Amygdala (tissue), 56 donors: ENCODE results near the gene RAPGEF4.

Source experiments
- DNase-seq, 56 donors: peaks; one replicate each; lab custom pipeline; 2025; lab: John Stamatoyannopoulos, UW

The RAPGEF4 gene

DNA sequence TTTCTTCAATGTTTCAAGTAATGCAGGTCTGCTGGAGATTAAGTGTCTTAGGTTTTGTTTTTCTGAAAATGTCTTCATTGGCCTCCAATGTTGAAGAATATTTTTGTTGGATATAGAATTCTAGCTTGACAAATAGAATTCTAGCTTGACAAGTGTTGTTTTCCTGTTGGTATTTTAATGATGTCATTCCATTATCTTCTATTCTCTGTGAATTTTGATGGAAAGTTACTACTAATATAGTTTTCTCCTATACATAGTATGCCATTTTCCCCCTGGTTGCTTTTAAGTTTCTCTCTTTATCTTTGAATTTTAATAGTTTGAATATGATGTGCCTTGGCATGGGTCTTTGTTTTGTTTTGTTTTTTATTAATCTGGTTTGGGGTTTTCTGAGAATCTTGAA is 119.9 kb downstream of the RAPGEF4 start:
- no peak for DNase-seq

GRCh38 chr2:172856606-172857005 is 121.0 kb downstream of the RAPGEF4 start:
- DNase-seq, result no peak

- no peak for DNase-seq
Observed at GRCh38 chr2:172858473-172858745, 122.8 kb downstream of the RAPGEF4 start.

- DNase-seq, result peak in 12 of 56 donors; percentile 10 to 59 (median 23)
Observed at GRCh38 chr2:172859581-172860335, 124.1 kb downstream of the RAPGEF4 start.

DNA sequence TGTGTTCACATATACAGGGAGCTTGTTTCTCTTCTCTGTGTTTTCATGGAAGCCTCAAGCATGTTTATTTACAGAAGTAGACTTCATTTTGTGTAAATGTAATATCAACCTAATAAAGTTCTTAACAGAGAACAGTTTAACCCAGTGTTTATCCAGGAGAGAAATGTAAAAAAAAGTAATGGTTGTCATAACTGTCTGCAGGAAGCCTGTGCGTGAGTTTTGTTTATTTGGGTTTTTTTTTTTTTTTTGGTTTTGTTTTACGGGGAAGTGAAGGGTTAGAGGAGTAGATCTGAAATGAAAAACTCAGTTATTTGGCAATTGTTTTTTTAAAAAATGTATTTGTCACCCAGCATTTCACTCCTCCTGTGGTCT is 124.7 kb downstream of the RAPGEF4 start:
- no peak for DNase-seq

GRCh38 chr2:172861098-172861497 is 125.5 kb downstream of the RAPGEF4 start:
- no peak for DNase-seq

DNA sequence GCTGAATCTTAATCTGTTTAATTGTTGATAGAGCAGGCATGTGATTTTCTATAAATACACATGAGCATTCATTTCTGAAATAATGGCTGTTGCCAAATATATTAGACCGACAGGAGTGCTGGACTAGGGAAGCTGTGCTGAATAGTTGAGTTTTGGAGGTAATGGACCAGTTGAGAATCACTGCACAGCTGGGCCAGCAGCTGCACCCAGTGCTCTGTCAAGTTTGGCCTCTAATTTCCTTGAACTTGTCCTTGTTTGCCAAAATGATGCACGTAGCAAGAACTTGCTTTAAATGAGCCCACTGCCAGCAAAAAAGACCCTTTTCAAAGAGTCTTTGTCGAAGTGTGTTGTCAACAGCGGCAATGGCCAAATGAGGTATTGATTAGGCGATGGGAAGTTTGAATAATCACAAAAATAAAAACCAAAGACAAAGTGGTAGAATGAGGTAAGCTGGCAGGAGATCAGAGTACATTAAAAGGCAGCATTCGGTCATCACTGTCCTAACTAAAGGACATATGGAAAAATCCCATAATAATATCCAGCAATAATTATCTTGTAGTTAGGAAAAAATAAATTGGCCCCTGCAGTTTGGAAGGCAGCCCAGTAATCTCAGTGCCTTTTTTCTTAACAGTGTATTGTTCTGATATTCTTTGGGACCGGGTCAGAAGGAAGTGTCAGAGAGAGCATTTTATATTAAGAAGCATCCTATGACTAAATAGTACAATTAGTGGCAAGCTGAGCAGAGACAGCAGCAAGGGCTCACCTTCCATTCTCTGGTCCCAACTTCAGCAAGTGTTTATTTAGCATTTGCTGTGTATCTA is 126.2 kb downstream of the RAPGEF4 start:
- DNase-seq, result no peak

DNA sequence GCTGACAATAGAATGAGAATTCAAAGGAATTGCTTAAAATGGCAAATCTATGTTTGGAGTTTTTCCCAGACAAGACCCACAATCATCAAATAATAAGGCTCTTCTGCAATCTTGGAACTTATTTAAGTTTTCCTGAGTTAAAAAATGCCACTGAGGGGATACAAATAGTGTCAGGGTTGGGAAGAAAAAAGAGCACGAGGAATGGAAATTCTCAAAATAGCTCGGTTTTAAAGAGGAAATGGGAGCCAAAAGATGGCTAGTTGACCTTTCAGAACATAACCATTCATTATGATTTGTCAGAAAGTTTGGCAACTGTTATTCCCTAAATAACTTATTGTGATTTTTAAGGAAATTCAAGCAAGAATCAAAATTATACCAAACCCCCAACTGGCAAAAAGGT is 127.7 kb downstream of the RAPGEF4 start:
- DNase-seq, result no peak

- peak in 19 of 56 donors; percentile 1 to 65 (median 17) for DNase-seq
Observed at GRCh38 chr2:172864182-172864581, 128.5 kb downstream of the RAPGEF4 start.

DNA sequence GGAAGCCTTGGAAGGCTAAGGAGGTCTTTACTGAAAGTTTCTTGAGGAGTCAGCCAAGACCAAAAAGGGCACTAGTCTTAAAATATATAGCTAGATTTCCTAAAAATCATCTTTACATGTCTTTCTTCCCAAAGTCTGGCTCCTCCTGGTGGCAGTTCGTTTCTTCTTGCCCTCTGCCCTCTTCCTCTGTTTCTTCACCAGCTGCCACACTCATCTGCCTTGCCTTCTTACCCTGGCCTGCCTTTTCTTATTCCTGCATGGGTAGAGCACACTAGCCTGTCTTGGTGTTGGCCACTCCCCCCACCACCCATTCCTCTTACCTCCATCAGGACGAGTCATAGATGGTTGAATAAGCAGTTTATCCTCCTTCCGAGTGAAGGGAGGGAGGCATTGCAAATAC is 129.8 kb downstream of the RAPGEF4 start:
- DNase-seq, result no peak

GRCh38 chr2:172869861-172870260 is 134.2 kb downstream of the RAPGEF4 start:
- DNase-seq, result no peak

DNA sequence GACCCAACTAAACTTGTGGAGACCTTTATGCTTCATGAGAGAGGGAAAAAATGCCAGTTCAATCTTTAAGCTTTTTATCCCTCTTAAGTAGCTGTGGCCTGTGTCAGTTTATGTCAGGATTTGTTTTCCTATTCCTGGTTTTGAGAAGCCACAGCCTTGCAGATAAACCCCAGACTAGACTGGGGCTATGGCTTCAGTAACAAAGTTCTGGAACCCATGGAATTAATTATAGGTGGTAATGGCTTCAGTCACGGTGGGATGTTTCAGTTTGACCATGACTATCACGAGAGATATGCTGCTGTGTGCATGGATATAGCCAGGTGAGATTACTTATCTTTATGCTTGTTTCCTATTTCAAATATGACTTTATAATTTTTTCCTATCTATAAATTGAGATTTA is 134.8 kb downstream of the RAPGEF4 start:
- no peak for DNase-seq

DNA sequence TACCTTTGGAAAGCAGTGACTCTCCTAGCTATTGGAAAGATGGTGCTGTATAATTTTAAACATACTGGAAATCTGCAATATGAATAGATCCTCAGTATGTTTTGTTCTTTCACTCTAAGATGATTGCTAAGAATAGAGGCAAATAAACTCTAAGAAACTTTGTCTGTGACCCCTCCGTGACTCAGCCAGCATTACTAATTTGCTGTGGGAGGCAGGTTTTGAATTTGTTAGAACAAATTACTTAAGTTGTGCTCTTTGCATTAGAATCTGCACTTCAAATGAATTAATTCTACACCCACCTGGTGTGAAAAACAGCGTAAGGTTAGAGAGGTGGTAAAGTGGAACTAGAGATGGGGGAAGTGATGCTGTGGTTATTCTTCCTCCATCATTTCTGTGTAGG is 142.2 kb downstream of the RAPGEF4 start:
- DNase-seq, result peak in 4 of 56 donors; percentile 16 to 39 (median 22)

DNA sequence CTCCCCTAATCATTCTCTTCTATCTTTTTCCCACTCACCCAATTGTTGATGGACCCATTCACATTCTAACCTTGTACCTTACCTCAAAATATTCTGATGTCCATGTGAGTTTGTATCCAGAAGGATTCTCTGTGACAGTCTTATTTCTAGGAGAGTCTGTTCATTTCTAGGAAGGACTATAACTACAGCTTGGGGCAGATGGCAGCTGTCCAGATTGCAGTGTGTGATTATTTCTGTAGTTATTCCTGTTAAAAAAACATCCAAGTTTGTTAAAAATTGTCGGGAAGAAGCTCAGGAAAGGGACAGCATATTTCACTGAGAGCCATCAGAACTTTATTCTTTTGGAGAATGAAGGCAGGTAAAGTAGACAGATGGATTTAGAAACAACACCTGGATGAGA is 142.6 kb downstream of the RAPGEF4 start:
- DNase-seq, result peak in 4 of 56 donors; percentile 4 to 44 (median 18)

DNA sequence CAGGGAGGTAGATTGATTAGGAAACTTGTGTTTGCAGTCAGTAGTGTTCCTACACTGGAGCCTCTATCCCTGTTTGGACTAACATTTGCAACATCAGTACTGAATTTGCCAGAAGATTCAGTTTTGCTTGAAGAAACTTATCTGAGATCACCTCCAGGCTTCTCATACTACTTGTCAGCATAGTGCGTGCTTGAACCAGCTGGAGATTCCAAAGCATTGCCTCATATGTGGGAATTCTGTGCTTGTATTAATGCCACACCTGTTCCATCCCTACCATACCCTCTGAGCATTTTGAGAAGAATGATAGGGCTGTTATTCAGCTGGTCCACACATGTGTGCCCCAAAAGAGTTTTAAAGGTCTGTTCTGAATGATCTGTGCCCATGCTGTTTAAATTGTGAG is 148.7 kb downstream of the RAPGEF4 start:
- no peak for DNase-seq

DNA sequence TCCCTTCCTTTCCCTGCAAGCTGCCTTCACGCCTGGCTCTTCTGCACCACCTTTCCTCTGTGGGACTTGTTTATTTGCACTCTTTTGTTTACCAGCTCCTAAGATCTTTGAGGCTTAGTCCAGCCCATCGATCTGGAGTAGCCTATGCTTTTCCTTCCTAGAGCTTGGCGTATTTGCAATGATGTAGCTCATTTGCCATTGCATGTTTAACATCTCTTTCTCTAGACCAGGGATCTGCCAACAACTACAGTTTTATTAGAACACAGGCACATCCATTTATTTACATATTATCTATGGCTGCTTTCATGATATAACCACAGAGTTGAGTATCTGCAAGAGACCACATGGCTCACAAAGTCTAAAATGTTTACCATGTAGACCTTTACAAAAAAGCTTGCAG is 150.4 kb downstream of the RAPGEF4 start:
- no peak for DNase-seq

DNA sequence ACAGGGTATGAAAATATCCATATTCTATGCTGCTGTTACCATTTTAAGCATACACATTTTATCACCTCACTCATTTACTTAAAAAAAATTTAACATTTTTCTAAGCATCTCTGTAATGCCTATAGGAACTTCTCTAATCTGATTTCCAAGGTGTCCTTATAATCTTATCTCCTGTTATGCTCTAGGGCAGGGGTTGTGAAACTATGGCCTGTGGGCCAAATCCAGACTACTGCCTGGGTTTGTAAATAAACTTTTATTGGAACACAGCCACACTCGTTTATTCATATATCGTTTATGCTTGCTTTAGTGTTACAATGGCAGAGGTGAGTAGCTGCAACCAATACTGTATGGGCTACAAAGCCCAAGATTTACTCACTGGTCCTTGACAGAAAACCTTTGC is 151.6 kb downstream of the RAPGEF4 start:
- no peak for DNase-seq

GRCh38 chr2:172888714-172889669 is 153.3 kb downstream of the RAPGEF4 start:
- no peak for DNase-seq

GRCh38 chr2:172889768-172890430 is 154.3 kb downstream of the RAPGEF4 start:
- DNase-seq, result no peak

- DNase-seq, result no peak
Observed at GRCh38 chr2:172893111-172893510, 157.5 kb downstream of the RAPGEF4 start.
